Measurements from ENCODE around the gene TRAM2. TPM values are rescaled to one million over a fixed set of nuclear protein-coding genes. Genes with fewer than 3 reads are reported as not detected.

The TRAM2 gene
- total and polyA plus RNA-seq, 2 donors (not counting 3 experiments of a cell fraction or from before 2014, with no cell fraction given), result 85.7 to 98.6 TPM

DNA sequence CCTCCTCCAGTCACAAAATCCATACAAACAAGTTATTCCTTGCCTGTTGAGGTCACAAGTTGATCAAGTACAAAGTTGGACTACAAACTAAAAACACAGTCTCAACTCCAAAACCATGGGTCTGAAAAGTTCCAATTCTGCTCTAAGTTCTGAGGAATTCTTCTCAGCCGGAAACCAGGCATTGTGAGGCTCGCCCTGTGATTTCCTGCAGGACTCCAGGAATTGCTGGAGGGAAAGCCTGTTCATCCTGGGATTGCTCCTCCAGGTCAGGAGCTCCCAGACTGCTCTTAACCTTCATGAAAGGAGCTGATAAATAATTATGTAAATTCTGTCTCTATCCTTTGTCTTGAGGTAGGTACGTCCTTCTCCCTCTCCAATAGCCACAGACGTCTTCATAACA is 8.5 kb downstream of the TRAM2 start:
- peak overlapping the region; percentile 73 for H3K4me2 ChIP-seq (ENCODE audit: insufficient read depth, low read length)
- dilution Hi-C loops (cut with MboI; ENCODE audit: extremely low pct_ligation_motif_present, low sequenced_read_pairs), result no loop called here
- BruUV-seq (replicated peaks), result no TSS peak
- no peaks in the 10 kb centered on the region for H3K9me3 ChIP-seq (replicated peaks; ENCODE audit: control insufficient read depth, insufficient read depth, low read length)
- peak overlapping the region; percentile 76 for H3K27ac ChIP-seq (ENCODE audit: insufficient read depth, low read depth, low read length)
- ChIA-PET CTCF (interaction anchor here (0.8 to 1.3 kb wide), 4 partner anchors 8 to 33 kb away, joined by 4 to 7 read pairs (median 5); partner anchors contain the start of gene TRAM2), POLR2A (interaction anchor here (0.7 to 1.0 kb wide), 2 partner anchors 18 to 46 kb away, joined by 4 read pairs; no protein-coding TSS in a partner anchor)
- H3K9ac ChIP-seq (replicated peaks; ENCODE audit: extremely low read depth, insufficient read depth, low read length), result peak overlapping the region; percentile 63
- peaks cover 97% of the 10 kb centered on the region for H3K79me2 ChIP-seq (ENCODE audit: control insufficient read depth, insufficient read depth, low read length)
- peak; percentile 94 for DNase-seq (ENCODE audit: low read depth, low spot score)
- peaks cover 75% of the 10 kb centered on the region for H3K4me1 ChIP-seq (ENCODE audit: control insufficient read depth, extremely low read depth, insufficient read depth, low read length)
- peak; percentile 93 for FAIRE-seq
- no peaks in the 10 kb centered on the region for H4K20me1 ChIP-seq (replicated peaks; ENCODE audit: control insufficient read depth, extremely low read depth, insufficient read depth, low read length)
- no peaks in the 10 kb centered on the region for H3K9me1 ChIP-seq (replicated peaks; ENCODE audit: control insufficient read depth, extremely low read depth, insufficient read depth, low read length)
- H3K4me3 ChIP-seq (replicated peaks in 1 of 3; ENCODE audit: insufficient read depth in 1 of 3, low read depth in 1 of 3, low read length in 3 of 3), result peak overlapping the region in 1 of 3 experiments; percentile 6
- TF ChIP-seq CTCF (IDR thresholded peaks at IDR 0.05; ENCODE audit: extremely low read depth in 1 of 2, insufficient read depth in 1 of 2, low read depth in 1 of 2, low read length in 2 of 2), result no peak
- no peak for TF ChIP-seq EZH2 (IDR thresholded peaks at IDR 0.05; ENCODE audit: borderline replicate concordance, low read depth, low read length, severe bottlenecking)
- TF ChIP-seq JUN (IDR thresholded peaks at IDR 0.05; ENCODE audit: borderline replicate concordance, insufficient read depth, insufficient read length, low read depth), result no peak
- TF ChIP-seq, protein P1, sequence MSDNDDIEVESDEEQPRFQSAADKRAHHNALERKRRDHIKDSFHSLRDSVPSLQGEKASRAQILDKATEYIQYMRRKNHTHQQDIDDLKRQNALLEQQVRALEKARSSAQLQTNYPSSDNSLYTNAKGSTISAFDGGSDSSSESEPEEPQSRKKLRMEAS (IDR thresholded peaks at IDR 0.05; ENCODE audit: insufficient read depth, insufficient read length), result no peak
- TF ChIP-seq POLR2A (IDR thresholded peaks at IDR 0.05; ENCODE audit: low read depth, low read length), result peak; percentile 63
- no peak for TF ChIP-seq FOS (IDR thresholded peaks at IDR 0.05; ENCODE audit: borderline replicate concordance, insufficient read depth, low read length)
- peak; percentile 30 for TF ChIP-seq GATA2 (IDR thresholded peaks at IDR 0.05; ENCODE audit: insufficient read depth, insufficient read length, low read depth, low read length)
- TF ChIP-seq MYC (IDR thresholded peaks at IDR 0.05; ENCODE audit: low read depth, low read length), result no peak
- TF ChIP-seq POLR2AphosphoS5 (IDR thresholded peaks at IDR 0.05; ENCODE audit: insufficient read depth, low read depth, low read length), result peak; percentile 85
- intact Hi-C loops (cut with micrococcal nuclease), result loop anchor here (1.0 kb wide), 3 partner anchors 8 to 46 kb away; no protein-coding TSS in a partner anchor
- no peaks in the 10 kb centered on the region for H3K36me3 ChIP-seq (ENCODE audit: control insufficient read depth in 2 of 2, extremely low read depth in 1 of 2, insufficient read depth in 2 of 2, low read length in 2 of 2)
- H2AFZ ChIP-seq (ENCODE audit: low read depth, low read length), result no peak overlapping the region
- H3K27me3 ChIP-seq (ENCODE audit: control insufficient read depth in 2 of 2, insufficient read depth in 2 of 2, low read length in 2 of 2), result no peaks in the 10 kb centered on the region

All from endothelial cell of umbilical vein (primary cell).